ENCODE results near the gene ARPC4.

Gene ARPC4

DNA sequence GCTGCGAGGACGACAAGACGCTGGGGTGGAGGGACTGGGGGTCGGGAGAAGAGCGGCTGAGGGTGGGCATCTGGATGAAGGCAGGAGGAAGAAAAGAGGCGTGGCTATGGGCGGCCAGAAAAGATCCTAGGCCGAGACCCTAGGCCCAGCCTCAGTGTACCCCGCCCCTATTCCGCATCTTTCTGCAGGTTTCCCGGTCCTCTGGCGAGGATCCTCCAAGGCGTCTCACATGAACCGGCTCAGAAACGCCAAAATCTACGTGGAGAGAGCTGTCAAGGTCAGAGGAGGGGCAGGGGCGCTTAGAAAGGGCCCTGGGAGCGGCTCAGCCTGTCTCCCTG lies 17.5 kb downstream of the ARPC4 start:
- no peak for DNase-seq (ENCODE audit: low read depth, low spot score)
- TF ChIP-seq, protein P1, sequence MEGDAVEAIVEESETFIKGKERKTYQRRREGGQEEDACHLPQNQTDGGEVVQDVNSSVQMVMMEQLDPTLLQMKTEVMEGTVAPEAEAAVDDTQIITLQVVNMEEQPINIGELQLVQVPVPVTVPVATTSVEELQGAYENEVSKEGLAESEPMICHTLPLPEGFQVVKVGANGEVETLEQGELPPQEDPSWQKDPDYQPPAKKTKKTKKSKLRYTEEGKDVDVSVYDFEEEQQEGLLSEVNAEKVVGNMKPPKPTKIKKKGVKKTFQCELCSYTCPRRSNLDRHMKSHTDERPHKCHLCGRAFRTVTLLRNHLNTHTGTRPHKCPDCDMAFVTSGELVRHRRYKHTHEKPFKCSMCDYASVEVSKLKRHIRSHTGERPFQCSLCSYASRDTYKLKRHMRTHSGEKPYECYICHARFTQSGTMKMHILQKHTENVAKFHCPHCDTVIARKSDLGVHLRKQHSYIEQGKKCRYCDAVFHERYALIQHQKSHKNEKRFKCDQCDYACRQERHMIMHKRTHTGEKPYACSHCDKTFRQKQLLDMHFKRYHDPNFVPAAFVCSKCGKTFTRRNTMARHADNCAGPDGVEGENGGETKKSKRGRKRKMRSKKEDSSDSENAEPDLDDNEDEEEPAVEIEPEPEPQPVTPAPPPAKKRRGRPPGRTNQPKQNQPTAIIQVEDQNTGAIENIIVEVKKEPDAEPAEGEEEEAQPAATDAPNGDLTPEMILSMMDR (IDR thresholded peaks at IDR 0.05; ENCODE audit: low read depth, low read length): no peak
- peak overlapping the region; percentile 37 for H3K4me3 ChIP-seq (ENCODE audit: low read depth, low read length)
- in situ Hi-C loops (cut with HindIII; ENCODE audit: low sequenced_read_pairs): no loop called here

GRCh38 chr3:9810846-9811245 lies 18.0 kb downstream of the ARPC4 start:
- peak overlapping the region; percentile 37 for H3K4me3 ChIP-seq (ENCODE audit: low read depth, low read length)
- TF ChIP-seq, protein P1 (IDR thresholded peaks at IDR 0.05; ENCODE audit: low read depth, low read length): no peak
- in situ Hi-C loops (cut with HindIII; ENCODE audit: low sequenced_read_pairs): no loop called here
- DNase-seq (ENCODE audit: low read depth, low spot score): no peak

- TF ChIP-seq, protein P1 (IDR thresholded peaks at IDR 0.05; ENCODE audit: low read depth, low read length): no peak
- in situ Hi-C loops (cut with HindIII; ENCODE audit: low sequenced_read_pairs): no loop called here
- no peak overlapping the region for H3K4me3 ChIP-seq (ENCODE audit: low read depth, low read length)
- no peak for DNase-seq (ENCODE audit: low read depth, low spot score)
Measured at GRCh38 chr3:9812870-9813483, 20.1 kb downstream of the ARPC4 start.

GRCh38 chr3:9815986-9816385 lies 23.1 kb downstream of the ARPC4 start:
- no peak overlapping the region for H3K4me3 ChIP-seq (ENCODE audit: low read depth, low read length)
- in situ Hi-C loops (cut with HindIII; ENCODE audit: low sequenced_read_pairs): no loop called here
- TF ChIP-seq, protein P1 (IDR thresholded peaks at IDR 0.05; ENCODE audit: low read depth, low read length): no peak
- DNase-seq (ENCODE audit: low read depth, low spot score): no peak

GRCh38 chr3:9817436-9817835 lies 24.6 kb downstream of the ARPC4 start:
- no peak overlapping the region for H3K4me3 ChIP-seq (ENCODE audit: low read depth, low read length)
- DNase-seq (ENCODE audit: low read depth, low spot score): no peak
- in situ Hi-C loops (cut with HindIII; ENCODE audit: low sequenced_read_pairs): no loop called here
- TF ChIP-seq, protein P1 (IDR thresholded peaks at IDR 0.05; ENCODE audit: low read depth, low read length): no peak

GRCh38 chr3:9818666-9819335 lies 25.9 kb downstream of the ARPC4 start:
- DNase-seq (ENCODE audit: low read depth, low spot score): no peak
- TF ChIP-seq, protein P1 (IDR thresholded peaks at IDR 0.05; ENCODE audit: low read depth, low read length): no peak
- in situ Hi-C loops (cut with HindIII; ENCODE audit: low sequenced_read_pairs): no loop called here

More at GRCh38 chr3:9818666-9819335, 25.9 kb downstream of the ARPC4 start:
- no peak overlapping the region for H3K4me3 ChIP-seq (ENCODE audit: low read depth, low read length)
